ENCODE results near the gene KRTAP1-4.

DNA sequence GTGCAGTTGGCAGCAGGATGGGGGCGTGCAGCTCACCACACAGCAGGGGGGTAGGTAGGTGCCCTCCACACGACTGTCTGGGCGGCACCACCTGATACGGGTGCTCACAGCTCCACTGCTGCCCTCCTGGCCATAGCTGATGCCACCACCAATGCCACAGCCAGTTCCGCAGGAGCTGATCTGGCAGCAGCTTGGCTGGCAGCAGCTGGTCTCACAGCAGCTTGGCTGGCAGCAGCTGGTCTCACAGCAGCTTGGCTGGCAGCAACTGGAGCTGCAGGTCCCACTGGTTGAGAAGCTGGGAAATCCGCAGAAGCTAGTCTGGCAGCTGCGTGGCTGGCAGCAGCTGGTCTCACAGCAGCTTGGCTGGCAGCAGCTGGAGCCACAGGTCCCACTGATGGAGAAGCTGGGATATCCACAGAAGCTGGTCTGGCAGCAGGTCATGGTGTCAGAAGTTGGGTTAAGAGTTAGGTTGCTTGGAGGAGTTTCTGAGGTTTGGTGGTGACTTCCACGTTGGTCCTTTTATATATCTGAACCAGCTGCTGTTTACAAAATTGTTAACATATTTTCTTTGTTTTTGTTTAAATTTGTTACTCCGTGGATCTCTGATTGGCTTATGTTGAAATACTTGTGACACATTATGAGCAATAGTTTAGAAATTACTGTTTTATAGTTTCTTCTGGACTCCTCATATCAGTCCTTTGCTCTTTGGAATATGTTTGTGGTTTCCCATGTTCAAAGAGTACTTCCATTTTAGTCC is 3.1 kb downstream of the KRTAP1-4 start, which contains the start of gene KRTAP1-5:
- TF ChIP-seq POLR2AphosphoS5 (IDR thresholded peaks at IDR 0.05; ENCODE audit: low read depth), result no peak
- TF ChIP-seq, protein P1, sequence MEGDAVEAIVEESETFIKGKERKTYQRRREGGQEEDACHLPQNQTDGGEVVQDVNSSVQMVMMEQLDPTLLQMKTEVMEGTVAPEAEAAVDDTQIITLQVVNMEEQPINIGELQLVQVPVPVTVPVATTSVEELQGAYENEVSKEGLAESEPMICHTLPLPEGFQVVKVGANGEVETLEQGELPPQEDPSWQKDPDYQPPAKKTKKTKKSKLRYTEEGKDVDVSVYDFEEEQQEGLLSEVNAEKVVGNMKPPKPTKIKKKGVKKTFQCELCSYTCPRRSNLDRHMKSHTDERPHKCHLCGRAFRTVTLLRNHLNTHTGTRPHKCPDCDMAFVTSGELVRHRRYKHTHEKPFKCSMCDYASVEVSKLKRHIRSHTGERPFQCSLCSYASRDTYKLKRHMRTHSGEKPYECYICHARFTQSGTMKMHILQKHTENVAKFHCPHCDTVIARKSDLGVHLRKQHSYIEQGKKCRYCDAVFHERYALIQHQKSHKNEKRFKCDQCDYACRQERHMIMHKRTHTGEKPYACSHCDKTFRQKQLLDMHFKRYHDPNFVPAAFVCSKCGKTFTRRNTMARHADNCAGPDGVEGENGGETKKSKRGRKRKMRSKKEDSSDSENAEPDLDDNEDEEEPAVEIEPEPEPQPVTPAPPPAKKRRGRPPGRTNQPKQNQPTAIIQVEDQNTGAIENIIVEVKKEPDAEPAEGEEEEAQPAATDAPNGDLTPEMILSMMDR (IDR thresholded peaks at IDR 0.05; ENCODE audit: insufficient read depth, low read length), result no peak

Data from HL-60 (cell line).